OCI-LY7 (cell line): ENCODE measurements around the gene FIG4. TPM values are rescaled to one million over a fixed set of nuclear protein-coding genes. Genes with fewer than 3 reads are reported as not detected.
A peak's percentile ranks its signal among the peaks of the same experiment; 100 is the strongest.

ENCODE experiments used
- BruUV-seq: library from RNA; stranded (reverse); fragments of 400-500 nt; replicated peaks from 2 replicates; lab custom pipeline; 2021; lab: Mats Ljungman, UMichigan
- CTCF ChIA-PET: fragments of 300-600 bp; sonication (Branson Sonifier 250); formaldehyde crosslinking; loops from one replicate; lab custom pipeline; 2022; ENCODE audit warnings: antibody characterized with exemption; ENCODE audit not compliant: unreplicated experiment; lab: Charles Lee
- POLR2A ChIA-PET: fragments of 300-600 bp; sonication (Branson Sonifier 250); formaldehyde crosslinking; loops from one replicate; lab custom pipeline; 2022; ENCODE audit warnings: antibody characterized with exemption; lab: Charles Lee
- DNase-seq: peaks from one replicate; pipeline ENCODE4 v3.0.0-alpha.2; 2015; ENCODE audit warnings: low spot score
- H2AFZ ChIP-seq: fragments of 200-600 bp; sonication (generic), shearing (Covaris generic); 2 replicates; pipeline ENCODE4 v1.6.1; 2014; ENCODE audit warnings: mild to moderate bottlenecking, antibody characterized with exemption, low read length, moderate library complexity
- H3K27ac ChIP-seq: fragments of 200-600 bp; sonication (generic); 2 replicates; pipeline ENCODE4 v1.5.1; 2014; ENCODE audit warnings: mixed run types, low read depth, mild to moderate bottlenecking, moderate library complexity, low read length, inconsistent platforms; ENCODE audit not compliant: poor library complexity, severe bottlenecking
- H3K36me3 ChIP-seq: fragments of 200-600 bp; sonication (generic); 2 replicates; pipeline ENCODE4 v1.6.1; 2014; ENCODE audit warnings: mild to moderate bottlenecking, antibody characterized with exemption, low read length, moderate library complexity, mixed read lengths; ENCODE audit not compliant: insufficient read depth
- H3K4me1 ChIP-seq: fragments of 200-600 bp; sonication (generic); 2 replicates; pipeline ENCODE4 v1.5.1; 2014; ENCODE audit warnings: mild to moderate bottlenecking, low read length; ENCODE audit not compliant: insufficient read depth, poor library complexity, severe bottlenecking
- H3K4me2 ChIP-seq: fragments of 200-600 bp; sonication (generic); 2 replicates; pipeline ENCODE4 v1.6.1; 2014; ENCODE audit warnings: mild to moderate bottlenecking, low read length
- H3K4me3 ChIP-seq: fragments of 200-600 bp; sonication (generic); 2 replicates; pipeline ENCODE4 v1.5.1; 2014; ENCODE audit warnings: mild to moderate bottlenecking, low read depth, low read length; ENCODE audit not compliant: poor library complexity, severe bottlenecking
- H3K79me2 ChIP-seq: fragments of 200-600 bp; sonication (generic); 2 replicates; pipeline ENCODE4 v1.6.1; 2016; ENCODE audit warnings: low read depth, mild to moderate bottlenecking, low read length, moderate library complexity, mixed read lengths; ENCODE audit not compliant: insufficient read depth
- H3K9me2 ChIP-seq: fragments of 200-600 bp; sonication (generic); 2 replicates; pipeline ENCODE4 v1.6.1; 2016; ENCODE audit warnings: mild to moderate bottlenecking, low read length, mixed read lengths; ENCODE audit not compliant: insufficient read depth
- H3K9me3 ChIP-seq: fragments of 200-600 bp; sonication (generic); 2 replicates; pipeline ENCODE4 v1.6.1; 2014; ENCODE audit warnings: mild to moderate bottlenecking, mixed run types, low read length, mixed read lengths
- H4K20me1 ChIP-seq: fragments of 200-600 bp; sonication (generic); 2 replicates; pipeline ENCODE4 v1.6.1; 2014; ENCODE audit warnings: mild to moderate bottlenecking, antibody characterized with exemption, low read length, moderate library complexity, mixed read lengths; ENCODE audit not compliant: insufficient read depth
- CTCF ChIP-seq: fragments of 200-600 bp; sonication (generic); conservative IDR thresholded peaks from 2 replicates; pipeline ENCODE4 v1.5.1; 2014; ENCODE audit warnings: mild to moderate bottlenecking, antibody characterized with exemption, low read length, moderate library complexity, mixed read lengths
- EZH2phosphoT487 ChIP-seq: fragments of 200-600 bp; sonication (generic); IDR thresholded peaks from 2 replicates; pipeline ENCODE4 v1.6.1; 2018; ENCODE audit warnings: low read depth, borderline replicate concordance, mild to moderate bottlenecking, mixed run types, antibody characterized with exemption, low read length, moderate library complexity, mixed read lengths
- intact Hi-C: fragments of 100-400 bp; cut with micrococcal nuclease; formaldehyde crosslinking; loops from one replicate; pipeline ENCODE4 v1.10.0; 2022; ENCODE audit not compliant: unreplicated experiment
- total RNA-seq, 2 experiments: library from RNA; depleted of rRNA in 1 of 2; stranded (reverse); fragments of >200 nt in 1 of 2; shearing (Covaris generic) in 1 of 2; gene quantifications; 2 replicates each; pipeline ENCODE4 v1.2.3, GENCODE V29; 2014 to 2022

Gene FIG4
- total RNA-seq, 2 experiments from 2014 or later, result 13.3 to 22.9 TPM

DNA sequence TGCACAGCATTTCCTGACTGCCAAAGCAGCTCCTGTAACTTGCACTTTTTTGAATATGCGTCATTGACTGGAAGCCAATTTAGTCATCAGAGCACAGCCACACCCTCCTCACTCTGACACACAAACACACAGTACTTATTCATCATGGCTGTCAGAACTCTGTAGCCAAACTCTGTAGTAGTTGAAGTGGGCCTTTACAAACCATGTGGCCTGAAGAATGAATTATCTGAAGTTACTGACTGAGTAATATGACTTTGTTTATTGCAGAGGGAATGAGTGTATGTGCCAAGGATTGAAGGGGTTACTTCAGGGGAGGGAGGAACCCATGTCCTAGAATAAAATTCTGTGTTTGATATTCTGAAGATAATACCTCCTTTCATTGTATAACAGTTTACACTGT is 102.7 kb downstream of the FIG4 start:
- CTCF ChIA-PET, result no interaction called here
- peak overlapping the region; percentile 51; the same call in 1 of the 2 replicates for H3K4me2 ChIP-seq
- TF ChIP-seq EZH2phosphoT487 (no peak), CTCF (no peak)
- peaks cover 15% of the 10 kb centered on the region for H3K4me1 ChIP-seq
- intact Hi-C loops, result no loop called here
- no peak overlapping the region; the same call in 1 of the 2 replicates for H2AFZ ChIP-seq
- no peaks in the 10 kb centered on the region for H3K79me2 ChIP-seq
- no peaks in the 10 kb centered on the region for H3K36me3 ChIP-seq
- POLR2A ChIA-PET, result interaction anchor here (0.6 to 1.2 kb wide), 2 partner anchors 8 to 23 kb away, joined by 3 to 4 read pairs; no protein-coding TSS in a partner anchor
- H4K20me1 ChIP-seq, result no peaks in the 10 kb centered on the region
- no peaks in the 10 kb centered on the region for H3K9me2 ChIP-seq
- no peak overlapping the region for H3K27ac ChIP-seq
- H3K9me3 ChIP-seq, result no peaks in the 10 kb centered on the region
- no TSS peak for BruUV-seq
- H3K4me3 ChIP-seq, result no peak overlapping the region
- DNase-seq, result no peak

DNA sequence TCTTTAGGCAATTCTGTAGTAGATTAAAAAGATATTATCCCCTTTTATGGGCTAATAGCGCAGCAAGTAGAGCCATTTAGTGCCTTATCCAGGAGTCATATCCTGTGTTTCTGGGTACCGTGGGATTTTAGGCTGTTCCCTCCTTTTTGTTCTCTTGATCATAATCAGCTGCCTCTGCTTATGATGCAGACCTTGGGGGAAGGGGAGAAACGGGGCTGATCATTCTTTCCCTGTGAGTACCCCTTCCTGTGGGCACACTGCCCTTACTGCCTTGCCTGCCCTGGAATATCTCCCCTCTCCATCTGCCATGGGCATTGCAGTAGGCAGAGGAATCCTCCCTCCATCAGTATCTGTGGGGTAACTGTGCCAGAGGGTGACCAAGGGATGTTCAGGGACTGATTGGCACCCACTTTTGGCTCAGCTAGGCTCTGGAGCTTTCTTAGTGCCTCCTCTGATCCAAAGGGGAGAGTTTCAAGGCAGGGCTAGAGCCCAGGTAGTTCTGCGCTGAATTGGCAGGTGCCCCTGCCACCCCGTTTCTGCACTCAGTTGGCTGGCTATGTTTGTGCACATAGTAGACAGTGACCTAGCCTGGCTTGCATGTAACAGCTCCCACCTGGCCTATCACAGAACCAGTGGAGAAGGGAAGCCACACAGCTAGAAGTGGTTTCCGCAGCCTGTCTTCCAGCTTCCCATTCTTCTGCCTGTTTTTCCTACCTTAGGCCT is 103.3 kb downstream of the FIG4 start:
- H3K4me2 ChIP-seq, result peak overlapping the region; percentile 51
- no peak for TF ChIP-seq EZH2phosphoT487

DNA sequence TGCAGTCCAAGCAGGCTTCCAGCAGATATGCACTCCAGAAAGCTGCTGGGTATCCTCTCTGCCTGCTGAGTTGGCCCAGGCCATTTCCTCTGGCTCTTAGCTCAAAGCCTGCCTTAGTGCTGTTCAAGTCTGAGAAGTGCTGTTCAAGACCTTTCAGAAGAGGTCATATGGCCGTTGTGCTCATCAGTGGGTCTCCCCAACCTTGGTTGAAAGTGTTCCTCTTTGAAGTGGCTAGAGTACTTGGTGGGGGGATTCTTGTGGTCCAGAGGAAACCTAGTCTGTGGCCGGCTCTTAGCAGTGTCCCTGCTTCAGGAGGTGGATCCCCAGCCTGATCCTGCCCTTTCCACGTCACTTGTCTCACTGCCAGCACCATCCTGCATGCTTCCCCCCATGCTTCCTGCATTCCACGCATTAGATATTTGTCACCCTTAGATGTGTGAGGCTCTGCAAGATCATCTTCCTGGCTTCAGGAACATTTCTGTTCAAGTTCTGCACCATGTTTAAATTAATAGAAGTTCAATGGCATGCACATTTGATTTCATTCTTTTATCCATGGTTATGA is 105.0 kb downstream of the FIG4 start:
- CTCF ChIA-PET, result no interaction called here
- Histone ChIP-seq H3K9me3 (no peaks in the 10 kb centered on the region), H2AFZ (no peak overlapping the region), H4K20me1 (no peaks in the 10 kb centered on the region), H3K79me2 (no peaks in the 10 kb centered on the region), H3K4me1 (peaks cover 15% of the 10 kb centered on the region), H3K36me3 (no peaks in the 10 kb centered on the region), H3K27ac (no peak overlapping the region), H3K4me2 (no peak overlapping the region), H3K4me3 (no peak overlapping the region), H3K9me2 (no peaks in the 10 kb centered on the region)
- TF ChIP-seq EZH2phosphoT487 (no peak), CTCF (no peak)
- intact Hi-C loops, result no loop called here
- POLR2A ChIA-PET, result interaction anchor here (0.7 to 1.4 kb wide), 6 partner anchors 9 to 1192 kb away, joined by 3 to 4 read pairs (median 3); no protein-coding TSS in a partner anchor
- BruUV-seq, result no TSS peak
- DNase-seq, result no peak

More for the DNA sequence above, 103.3 kb downstream of the FIG4 start:
- Histone ChIP-seq H3K9me2 (no peaks in the 10 kb centered on the region), H3K4me3 (peak overlapping the region; percentile 31), H2AFZ (peak overlapping the region; percentile 66), H3K27ac (peak overlapping the region; percentile 69), H3K36me3 (no peaks in the 10 kb centered on the region), H3K79me2 (no peaks in the 10 kb centered on the region), H4K20me1 (no peaks in the 10 kb centered on the region), H3K4me1 (peaks cover 15% of the 10 kb centered on the region), H3K9me3 (no peaks in the 10 kb centered on the region)
- intact Hi-C loops, result no loop called here
- no TSS peak for BruUV-seq
- ChIA-PET POLR2A (interaction anchor here (0.6 to 1.2 kb wide), 3 partner anchors 8 to 23 kb away, joined by 3 to 4 read pairs (median 3); no protein-coding TSS in a partner anchor), CTCF (interaction anchor here (0.9 kb wide), 1 partner anchor 245 kb away, joined by 3 read pairs; no protein-coding TSS in a partner anchor)
- DNase-seq, result peak; percentile 31
